Cortex of kidney (tissue), 1 donor: ENCODE data around the gene KRT83.

Experiments
- DNase-seq: peaks from one replicate; lab custom pipeline; 2025; lab: John Stamatoyannopoulos, UW

Gene KRT83

DNA sequence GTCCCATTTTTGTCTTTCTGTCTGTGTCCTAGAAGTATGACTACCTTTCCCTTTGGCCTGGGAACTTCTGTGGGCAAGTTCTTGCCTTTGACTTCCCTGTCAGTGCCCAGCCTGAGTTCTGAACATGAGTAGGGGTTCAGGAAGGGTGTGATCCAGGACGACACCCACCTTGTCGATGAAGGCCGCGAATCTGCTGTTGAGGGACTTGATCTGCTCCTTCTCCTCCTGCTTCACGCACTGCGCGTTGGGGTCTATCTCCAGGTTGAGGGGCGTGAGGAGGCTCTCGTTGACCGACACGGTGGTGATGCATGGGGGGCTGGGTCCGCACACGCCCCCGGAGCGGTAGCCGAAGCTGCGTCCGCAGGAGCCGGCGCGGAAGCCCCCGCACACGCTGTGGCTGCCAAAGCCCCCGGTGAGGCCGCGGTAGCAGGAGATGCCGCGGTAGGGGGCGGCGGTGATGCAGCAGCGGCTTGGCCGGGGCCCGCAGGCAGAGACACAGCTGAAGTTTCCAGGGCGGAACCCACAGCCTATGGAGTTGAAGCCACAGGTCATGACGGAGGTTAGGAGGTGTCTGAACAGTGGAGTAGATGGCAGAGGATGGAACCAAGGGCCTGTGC is at the start of gene KRT83:
TSS of gene KRT83 (minus strand) at position 615 of the 617 bp plus-strand sequence. CDS start at position 552, 63 bp downstream.
- DNase-seq = no peak

DNA sequence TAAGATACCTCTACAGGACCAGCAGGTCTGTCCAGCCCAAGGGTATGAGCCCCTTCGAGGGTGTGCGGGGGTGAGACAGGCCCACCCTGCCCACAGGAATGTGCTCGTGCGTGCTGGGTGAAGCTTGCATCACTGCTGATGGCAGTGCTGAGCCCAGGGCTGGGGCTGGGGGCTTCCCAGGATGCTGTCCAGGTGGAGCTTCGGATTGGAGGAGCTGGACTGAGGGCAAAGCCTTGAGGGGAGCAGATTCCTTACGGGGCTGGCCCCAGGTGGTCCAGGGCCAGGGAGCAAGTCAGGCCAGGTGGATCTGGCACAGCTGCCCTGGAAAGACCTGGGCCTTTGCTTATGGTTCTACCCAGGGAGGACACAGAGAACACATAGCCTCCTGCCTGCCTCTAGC is 48.6 kb upstream of the KRT83 start:
- DNase-seq = no peak

DNA sequence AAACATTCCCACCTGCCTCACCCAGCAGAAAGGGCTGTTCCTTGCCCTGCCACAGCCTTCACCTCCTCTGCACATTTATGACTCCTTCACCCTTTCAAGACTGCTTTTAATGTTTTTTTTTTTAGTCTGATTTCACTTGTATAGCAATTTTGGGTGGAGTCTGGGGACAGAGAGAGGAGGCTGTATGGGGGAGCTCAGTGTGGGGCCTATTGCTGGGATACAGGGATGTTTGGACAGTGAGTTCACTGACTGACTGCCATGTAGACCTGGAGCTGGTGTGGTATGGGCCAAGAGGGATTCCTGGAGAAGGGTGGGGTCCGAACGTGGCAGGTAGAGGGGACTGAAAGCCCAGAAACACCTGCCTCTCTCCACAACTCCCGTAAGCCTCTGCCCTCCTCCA is 48.0 kb upstream of the KRT83 start:
- no peak for DNase-seq

DNA sequence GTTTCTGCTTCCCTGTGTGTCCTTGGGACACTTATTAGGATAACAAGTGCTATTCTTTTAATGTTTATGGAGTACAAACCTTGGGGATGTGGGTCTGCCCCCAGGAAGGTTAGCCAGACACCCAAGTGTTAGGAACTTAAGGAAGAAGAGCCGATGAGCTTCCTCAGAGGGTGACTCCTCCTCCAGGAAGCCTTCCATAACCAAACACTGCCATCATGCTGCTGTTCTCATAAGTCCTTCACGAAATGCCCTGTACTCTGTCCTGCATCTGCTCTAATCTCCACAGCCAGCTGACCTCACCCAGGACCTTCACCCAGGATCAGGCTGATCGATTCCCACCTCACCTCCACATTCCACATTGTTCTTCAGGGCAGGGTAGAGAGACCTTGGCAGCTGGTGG is 47.3 kb upstream of the KRT83 start:
- no peak for DNase-seq

DNA sequence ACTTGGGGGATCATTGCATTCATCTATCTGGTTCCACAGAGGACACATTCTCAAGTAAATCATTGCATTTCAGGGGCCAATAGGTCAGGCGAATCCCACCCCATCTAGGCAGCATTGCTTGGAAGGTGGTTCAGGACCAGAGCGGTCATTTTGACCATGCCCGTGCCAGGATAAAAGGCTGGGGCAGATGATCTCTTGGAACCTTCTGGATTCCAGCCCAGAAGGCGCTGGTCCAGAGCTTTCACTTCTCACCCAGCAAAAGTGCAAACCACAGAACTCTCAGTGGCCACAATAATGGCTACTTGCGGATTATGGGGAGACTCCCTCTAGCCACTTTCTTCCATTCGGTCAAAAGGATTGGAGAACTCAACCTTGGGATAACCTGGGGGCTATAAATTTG is 46.7 kb upstream of the KRT83 start:
- DNase-seq = no peak

DNA sequence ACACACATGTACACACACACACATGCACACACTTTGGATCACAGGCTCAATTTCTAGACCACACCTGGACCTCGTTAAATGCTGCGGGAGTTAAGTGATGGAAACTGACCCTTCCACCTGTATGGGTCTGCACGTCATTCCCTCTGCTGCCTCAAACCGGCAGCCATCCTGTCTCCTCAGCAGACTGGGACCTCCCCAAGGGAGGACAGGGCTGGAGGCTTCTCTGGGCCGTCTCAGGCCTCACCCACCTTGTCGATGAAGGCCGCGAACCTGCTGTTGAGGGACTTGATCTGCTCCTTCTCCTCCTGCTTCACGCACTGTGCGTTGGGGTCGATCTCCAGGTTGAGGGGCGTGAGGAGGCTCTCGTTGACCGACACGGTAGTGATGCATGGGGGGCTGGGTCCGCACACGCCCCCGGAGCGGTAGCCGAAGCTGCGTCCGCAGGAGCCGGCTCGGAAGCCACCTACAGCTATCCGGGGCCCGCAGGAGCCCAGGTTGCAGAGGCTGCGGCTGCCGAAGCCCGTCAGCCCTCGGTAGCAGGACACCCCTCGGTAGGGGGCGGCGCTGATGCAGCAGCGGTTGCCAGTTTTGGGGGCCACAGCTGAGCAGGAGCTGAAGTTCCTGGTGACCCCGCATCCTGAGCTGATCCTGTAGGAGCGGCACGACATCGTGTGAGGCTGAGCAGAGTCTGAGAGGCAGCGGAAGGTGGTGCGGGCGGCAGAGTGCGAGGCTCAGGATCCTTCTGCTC is 45.7 kb upstream of the KRT83 start, which contains the start of gene KRT85:
TSS of gene KRT85 (minus strand) at position 744 of the 748 bp plus-strand sequence. CDS start at position 668, 76 bp downstream.
- DNase-seq = no peak

DNA sequence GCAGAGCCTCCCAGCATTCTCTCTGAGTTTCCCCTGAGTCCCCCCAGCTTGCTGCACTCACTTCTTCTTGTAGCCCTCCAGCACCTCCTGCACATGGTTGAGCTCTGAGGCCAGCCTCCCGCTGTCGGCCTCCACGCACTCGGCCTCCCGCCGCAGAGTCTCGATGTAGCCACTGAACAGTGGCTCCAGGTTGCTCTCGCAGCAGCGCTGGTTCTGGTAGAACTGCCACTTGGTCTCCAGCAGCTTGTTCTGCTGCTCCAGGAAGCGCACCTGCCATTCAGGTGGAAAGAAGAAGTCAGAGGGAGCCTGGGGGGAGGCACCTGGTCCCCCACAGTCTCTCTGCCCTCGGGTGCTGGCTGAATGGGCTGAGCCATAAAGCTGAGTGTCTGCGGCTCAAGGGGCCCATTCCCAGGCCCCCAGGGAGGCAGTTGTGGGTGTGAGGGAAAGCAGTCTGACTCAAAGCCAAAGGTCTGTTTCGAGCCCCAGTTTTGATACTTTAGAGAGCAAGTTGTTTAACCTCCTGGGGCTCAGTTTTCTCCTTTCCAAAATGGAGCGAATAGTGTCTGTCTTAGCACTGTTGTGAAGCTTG is 43.8 kb upstream of the KRT83 start:
- no peak for DNase-seq

DNA sequence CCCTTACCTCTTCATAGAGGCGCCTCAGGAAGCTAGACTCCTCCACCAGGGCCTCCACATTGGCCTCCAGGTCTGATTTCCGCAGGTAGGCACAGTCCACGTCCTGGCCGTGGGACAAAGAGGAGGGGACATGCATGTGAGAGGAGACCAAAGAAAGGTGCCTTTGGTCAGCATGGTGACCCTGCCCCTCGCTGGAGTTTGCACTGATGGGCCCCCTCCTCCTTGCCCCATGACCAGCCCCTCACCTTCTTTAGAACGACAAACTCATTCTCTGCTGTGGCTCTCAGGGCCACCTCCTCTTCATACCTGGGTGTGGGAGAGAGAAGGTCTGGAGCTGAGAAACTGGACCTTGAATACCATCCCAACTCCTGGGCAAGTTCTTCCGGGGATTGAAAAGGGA is 42.9 kb upstream of the KRT83 start:
- no peak for DNase-seq

DNA sequence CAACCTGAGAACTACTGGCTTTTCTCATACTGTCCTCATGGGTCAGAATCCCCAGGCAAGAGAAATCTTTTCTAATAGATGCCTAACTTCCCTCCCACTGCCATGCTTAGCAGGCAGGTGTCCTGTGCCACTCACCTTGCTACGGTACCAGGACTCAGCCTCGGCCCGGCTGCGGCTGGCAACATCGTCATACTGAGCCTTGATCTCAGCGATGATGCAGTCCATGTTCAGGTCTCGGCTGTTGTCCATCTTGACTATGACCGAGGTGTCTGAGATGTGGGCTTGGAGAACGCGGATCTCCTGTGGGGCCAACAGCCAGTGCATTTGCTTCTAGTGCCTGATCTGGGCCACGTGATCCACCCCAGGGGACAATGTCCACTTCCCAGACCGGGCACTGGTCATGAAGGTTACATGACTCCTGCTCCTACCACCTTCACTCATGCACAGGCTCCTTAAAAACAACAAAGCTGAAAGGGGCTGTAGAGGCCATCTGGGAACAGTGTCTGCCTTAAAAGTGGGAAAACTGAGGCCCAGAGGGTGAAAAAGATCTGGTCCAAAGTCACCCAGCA is 42.0 kb upstream of the KRT83 start:
- no peak for DNase-seq

DNA sequence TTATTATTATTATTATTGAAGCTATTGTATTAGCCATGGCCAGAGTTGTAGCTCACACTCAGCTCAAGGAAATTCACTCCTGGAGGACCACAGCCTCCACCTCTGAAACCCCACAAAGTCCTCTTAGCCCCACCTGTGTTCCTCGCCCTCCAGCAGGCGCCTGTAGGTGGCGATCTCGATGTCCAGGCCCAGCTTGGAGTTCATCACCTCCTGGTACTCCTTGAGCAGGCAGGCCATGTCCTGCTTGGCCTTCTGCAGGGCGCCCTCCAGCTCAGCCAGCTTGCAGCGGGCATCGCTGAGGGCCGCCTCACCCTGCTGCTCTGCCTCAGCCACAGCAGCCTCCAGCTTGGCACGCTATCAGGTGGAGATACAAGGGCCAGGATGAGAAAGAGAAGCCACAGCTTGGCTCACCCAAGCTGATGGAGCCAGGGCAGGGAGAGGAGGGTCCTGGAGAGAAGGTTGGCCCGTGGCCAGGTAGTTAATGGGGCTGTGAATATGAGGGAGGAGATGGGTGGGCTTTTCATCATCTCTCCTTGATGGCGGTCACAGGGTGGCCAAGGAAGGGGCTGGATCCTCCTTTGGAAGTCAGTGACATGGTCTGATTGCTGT is 41.0 kb upstream of the KRT83 start:
- DNase-seq = no peak

DNA sequence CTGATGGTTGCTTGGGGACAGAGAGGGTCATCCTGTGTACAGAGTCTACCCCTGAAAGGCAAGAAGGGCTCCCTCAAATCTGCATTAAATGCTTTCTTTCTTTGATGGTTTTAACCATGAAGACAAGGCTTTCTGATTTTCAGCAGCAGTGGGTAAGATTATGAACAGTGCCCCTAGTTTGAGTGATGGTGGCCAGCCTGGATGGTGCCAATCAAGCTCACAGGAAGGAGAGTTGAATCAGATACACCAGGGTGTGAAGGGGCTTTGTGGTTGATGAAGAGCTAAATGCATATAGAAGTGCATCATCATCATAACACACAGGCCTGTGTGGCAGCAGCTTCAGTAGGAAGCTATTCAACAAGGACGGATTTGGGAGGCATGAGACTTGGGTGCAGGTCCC is 40.4 kb upstream of the KRT83 start:
- DNase-seq = no peak

DNA sequence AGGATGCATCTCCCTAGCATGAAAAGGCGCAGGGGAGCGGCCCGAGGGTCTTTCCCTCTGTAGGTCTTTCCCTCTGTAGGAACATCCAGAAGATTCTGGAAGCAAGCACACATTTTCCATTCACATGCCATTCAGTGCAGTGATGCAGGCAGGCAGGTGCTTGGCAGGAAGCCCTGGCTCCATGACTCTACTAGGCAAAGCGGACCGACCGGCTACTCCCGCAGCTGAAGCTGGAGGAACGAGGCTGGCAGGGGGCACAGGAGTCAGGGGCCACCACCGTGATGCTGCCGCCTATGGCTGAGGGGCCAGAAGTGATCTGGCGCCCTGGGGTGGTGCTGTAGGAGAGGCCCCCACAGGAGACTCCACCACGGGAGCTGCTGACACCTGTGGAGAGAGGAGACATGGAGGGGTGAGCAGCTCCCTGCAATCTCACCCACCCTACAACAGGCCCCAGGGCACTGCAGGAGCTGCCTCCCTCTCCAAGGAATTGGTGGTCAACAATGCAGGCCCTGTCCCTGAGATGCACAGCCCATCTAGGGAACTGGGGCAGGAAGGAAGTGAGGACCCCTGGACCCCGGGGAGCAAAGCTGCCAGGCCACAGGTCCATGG is 39.6 kb upstream of the KRT83 start:
- no peak for DNase-seq

DNA sequence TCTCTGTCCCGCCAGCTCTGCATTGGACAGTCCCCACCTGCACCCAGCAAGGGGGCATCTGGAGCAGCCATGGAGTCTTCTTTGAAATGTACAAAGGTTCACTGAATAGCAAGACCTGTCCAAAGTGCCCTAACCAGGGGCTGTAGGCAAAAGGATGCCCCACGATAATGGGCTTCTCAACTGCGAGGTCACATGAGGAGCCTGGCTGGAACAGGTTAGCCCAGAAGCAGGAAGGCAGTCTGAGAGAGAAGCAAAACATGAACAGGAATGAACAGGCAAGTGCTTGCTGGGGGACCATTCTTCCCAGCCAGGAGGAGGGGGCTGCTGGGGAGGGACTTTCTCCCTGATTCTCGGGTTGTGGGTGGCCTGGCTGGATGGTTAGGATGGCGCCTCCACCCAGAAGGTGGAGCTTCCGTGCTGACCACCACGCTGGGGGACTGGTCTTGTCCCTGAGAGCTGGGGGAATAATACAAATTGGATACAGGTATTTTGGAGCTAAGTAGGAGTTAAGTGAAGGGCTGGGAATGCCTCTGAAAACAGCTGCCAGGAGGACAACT is 39.0 kb upstream of the KRT83 start:
- no peak for DNase-seq

DNA sequence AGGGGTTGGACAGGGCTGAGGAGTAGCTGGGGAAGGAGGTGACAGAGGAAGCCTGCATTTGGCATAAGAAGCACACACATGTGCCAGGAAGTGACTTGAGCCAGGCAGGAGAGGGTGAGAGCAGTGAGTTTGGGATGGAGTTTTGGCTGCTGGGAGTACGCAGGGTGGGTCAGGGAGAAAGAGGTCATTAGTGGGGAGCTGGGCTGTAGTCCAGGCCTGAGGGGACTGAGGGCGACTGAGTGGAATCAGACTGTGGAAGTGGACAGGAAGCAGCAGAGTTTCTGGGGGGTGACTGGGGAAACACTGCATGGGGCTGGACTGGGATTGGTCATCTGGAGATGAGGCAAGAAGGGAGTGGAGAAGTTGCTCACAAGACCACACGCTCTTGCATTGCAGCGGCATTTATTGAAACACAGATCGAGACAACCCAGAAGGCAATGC is 38.4 kb upstream of the KRT83 start:
- no peak for DNase-seq

DNA sequence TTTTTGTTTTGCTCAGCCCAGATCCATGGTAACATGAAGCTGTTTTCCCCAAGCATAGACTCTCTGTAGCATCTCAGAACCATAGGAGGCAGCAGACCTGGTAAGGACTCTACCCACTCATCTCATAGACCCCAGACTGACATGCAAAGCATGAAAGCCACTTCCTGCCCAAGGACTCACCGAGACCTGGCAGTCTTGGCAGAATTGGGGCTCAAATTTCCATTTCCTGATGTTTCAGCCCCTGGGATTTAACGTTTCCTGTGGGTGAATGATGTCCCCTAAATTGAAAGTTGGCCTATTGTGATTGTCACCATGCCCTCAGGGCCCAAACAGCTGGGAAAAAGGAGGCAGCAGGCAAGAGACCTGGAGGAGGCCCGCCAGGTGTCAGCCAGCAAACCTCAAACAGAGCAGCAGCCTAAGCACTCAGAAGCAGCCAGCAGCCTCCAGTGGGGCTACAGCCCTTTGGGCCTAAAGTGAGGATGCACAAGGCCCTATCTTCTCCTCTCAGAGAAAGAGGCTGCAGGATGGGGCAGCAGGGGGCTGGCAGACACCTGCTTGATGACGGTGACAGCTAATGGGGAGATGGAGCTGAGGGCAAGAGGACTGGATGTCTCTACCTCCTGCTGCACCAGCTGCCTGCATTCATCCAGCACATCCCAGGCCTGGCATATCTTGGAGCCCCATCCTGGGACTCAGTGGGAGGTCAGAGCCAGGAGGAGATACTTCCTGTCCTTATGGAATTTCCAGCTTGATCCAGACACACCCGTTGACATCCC is 37.6 kb upstream of the KRT83 start:
- no peak for DNase-seq

DNA sequence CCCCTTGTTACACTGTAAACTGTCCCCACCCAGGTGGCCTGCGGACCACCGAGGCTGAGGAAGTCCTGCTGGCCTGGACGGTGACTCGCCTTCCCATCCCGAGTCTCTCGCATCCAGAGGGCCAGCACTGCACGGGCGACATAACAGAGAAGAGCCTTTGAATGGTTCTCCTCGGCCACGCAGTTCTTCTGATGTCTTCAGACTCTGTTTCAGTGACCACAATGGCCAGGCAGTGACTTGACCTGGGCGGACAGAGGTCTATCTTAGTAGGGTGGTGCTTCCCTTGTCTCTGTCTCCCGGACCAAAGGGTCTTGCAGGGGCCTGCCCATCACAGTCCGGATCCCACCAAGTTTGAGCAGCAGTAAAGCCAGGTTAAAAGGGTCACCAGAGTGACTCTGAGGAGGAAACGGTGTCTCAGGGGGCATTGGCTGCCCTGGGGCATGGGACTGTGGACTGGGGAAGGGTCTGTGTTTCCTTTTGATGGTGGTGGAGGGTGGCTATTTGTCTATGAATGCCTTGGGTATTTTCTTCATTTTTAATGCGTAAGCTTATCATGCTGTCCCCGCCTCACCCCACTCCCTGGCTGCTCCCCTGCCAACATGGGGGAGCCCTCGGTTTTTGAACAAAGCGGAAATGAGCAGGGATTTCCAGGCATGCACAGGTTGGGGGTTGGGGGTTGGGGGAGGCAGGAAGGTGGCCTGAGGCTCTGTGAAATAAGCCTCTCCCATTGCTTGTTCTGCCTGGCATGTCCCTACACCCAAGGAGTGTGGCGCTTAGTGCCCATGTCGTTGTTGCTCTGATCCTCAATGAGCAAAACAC is 35.8 kb upstream of the KRT83 start:
- DNase-seq = no peak

DNA sequence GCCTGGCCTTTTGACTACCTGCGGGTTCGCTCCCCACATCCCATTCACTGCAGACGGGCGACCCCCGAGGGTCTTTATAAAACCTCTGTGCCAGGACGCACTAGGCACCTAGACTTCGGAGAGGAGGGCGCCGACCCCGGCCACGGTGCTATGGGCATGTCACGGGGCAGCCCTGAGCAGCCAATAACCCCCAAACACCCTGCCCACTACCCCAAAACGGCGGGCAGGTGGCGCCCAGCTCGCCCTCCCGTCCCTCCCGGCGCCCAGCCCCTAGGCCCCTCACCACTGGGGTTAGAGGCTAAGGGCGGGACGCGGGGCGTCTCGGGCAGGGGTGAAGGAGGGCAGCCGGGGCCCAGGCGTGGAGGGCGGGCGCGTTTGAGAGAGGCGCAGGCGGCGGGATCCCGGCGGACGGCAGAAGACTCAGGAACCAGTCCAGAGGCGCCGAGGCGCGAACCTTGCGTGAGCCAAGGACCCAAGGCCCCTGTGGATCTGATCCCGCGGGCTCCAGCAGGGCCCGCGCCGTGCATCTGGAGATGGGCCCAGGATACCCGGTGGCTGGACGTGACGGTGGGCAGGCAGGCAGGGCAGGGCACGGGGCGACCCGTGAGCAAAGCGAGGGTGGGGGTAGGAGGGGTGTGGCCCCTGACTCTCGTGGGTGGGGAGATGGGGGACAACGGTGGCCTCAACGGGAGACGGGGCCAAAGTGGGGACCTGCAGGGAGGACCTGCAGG is 35.0 kb upstream of the KRT83 start:
- DNase-seq = no peak

DNA sequence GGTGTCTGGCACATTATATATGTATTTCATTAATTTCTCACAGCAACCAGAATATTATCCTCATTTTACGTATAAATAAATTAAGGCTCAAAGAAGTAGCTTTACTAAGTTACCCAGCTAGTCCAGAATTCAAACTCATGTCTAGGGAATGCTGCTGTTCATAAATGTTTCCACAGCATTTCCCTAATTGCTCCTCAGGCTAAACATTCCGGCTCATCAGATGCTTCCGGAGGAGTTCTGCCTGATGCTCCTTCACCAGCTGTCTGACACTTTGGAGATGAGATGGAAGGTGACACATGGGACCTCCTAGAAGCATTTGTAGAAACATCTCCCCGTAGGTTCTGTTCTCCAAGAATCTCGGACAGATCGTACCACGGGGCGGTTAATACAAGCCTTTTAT is 34.0 kb upstream of the KRT83 start:
- DNase-seq = no peak

DNA sequence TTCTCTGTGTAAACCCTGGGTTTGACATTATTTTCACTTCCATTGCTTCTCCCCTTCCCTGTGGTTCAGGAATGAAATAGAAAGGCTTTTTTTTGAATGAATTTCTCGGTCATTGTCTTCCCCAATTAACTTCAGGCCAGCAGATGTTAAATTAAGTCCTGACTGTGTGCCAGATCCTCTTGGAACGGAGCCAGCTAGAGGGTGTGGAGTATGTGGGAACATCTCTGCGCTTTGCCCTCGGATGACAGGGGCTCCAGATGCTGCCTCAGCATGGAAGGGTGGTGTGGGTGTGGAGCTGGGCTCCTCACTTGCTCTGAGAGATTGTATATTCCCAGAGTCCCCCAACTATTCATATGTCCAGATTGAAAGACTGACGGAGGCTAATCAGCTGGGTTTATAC is 33.0 kb upstream of the KRT83 start:
- DNase-seq = no peak
